GM18520 (cell line): ENCODE data around the gene EPB41L2.
"Not testable (repeated sequence)": the region's sequence is repeated elsewhere in the genome, so short reads cannot be mapped to it uniquely, and the experiment has no call there.

Experiments
- ATAC-seq: cut with Tn5 transposase; IDR thresholded peaks from one replicate; pipeline ENCODE4 v1.9.1; 2021; ENCODE audit not compliant: unreplicated experiment

Gene EPB41L2

DNA sequence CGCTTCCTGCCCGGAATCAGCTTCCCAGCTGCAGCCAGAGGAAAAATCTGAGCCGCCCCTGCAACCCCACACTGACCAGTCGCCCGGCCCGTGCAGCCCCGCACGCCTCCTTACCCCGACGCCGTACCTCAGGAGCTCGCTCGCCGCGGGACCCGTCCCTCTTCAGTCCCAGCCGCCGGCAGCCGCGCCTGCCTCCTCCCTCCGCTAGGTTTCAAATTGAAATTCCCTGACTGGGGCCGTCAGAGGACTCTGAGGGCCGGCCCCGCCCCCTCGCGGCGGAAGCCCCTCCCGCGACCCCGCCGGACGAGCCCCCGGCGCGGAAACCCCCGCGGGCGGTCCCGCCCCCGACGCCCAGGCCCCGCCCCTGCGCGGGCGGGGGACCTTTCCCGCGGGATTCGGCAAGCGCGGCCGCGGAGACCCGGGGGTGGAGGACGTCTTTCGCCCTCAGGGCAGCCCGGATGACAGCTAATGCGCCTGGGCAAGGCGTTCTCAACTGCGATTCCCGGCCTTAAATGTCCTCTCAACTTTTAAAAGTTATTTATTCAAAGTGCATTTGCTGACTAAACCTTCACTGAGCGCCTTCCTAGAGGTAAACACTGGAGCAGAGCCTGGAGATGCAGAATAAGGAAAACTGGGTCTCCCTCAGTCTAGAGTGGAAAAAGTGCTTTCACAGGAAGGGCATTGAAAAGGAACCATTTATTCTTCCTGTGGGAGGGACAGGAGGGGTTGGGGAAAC, at the start of gene EPB41L2:
Gene EPB41L2 (minus strand): TSS at position 218 of the 736 bp plus-strand sequence. CDS start 106,760 bp downstream, outside the sequence.
- ATAC-seq = peak; percentile 76

DNA sequence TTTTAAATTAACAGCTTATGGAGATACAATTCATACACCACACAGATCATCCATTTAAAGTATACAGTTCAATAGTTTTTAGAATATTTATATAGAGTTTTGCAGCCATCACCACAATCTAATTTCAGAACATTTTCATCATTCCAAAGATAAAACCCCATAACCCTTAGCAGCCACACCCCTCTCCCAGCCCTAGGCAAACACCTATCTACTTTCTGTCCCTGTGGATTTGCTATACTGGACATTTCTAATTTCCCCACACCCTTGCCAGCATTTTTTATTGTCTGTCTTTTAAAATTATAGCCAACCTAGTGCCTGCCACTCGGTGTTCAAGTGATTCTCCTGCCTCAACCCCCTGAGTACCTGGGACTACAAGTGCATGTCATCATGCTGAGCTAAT, 49.2 kb upstream of the EPB41L2 start:
- no peak for ATAC-seq

DNA sequence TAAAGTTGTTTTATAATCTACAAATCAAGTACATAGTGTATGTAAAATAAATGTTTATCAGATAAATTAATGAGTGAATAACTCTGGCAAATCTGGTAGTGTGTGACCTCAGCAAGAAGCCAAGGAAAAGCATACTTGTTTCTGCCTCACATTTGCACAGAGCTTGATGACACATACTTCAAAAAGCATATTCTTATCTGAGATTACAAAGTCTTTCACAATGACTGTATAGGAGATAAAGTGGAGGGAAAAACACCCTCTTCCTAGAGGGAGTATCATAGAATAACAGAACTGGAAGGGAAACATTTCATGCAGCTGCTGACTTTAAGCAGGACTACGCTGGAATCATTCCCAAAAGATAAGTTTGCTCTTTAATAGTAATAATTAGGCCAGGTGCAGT, 44.1 kb upstream of the EPB41L2 start:
- no peak for ATAC-seq

DNA sequence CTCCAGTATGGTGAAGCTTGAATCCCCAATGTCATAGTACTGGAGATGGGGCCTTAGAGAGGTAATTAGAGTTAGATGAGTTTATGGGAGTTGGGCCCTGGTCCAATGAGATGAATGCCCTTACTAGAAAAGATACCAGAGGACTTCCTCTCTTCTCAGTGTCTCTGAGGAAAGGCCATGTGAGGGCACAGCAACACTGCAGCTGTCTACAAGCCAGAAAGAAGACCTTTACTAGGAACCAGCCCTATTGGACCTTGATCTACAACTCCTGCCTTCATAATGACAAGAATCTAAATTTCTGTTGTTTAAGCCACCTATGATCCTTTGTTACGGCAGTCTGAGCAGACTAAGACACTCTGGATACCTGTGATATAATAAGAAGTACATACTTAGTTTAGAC, 40.9 kb upstream of the EPB41L2 start:
- ATAC-seq = no peak

DNA sequence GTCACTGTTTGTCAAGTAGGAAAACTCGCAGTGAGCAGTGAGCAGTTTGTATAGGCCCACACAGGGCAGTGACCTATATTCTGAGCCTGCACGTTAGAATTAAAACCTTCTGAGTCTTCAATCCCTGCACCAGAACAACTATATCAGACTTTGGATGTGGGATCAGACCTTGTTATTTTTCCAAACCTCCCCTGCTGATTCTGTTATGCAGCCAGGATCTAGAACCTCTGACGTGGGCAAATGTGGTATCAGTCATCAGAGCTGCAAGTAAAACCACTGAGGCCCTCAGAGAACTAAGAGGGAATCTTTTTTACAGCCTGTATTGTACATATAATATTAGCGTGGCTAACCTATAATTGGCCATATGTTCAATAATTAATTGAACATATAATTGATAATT, 40.3 kb upstream of the EPB41L2 start:
- no peak for ATAC-seq

DNA sequence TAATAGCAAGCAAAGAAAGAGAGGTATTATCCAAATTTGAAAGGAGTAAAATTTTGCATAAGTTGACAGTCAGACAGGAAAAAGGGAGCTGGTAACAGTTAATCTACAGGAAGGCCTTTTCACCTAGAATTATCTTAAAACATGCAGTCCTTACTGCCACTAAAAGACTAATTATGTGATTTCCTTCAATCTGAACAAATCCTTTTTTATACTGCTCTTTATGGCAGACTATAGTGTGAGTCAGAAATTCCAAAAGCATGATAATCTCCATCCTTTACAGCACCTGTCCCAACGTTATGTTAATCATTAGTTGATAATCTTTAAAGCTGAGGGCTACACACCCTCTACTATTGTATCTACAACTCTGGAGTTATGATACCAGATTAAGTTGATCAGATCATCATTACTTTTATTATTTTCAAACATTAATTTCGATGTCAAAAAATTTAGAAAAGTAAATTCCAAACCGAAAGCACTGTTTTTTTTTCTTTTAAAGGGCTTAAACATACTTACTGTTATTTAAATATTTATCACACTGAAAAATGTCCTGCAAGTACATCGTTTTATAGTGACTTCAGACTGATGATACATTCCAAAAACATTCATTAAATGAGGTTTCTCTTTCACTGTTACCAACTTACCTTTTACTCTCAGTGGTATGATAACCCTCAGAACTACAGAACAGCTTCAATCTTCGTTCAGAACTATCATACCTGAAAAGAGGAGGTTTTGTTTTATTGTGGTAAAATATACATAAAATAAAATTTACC, 39.1 kb upstream of the EPB41L2 start:
- no peak for ATAC-seq

DNA sequence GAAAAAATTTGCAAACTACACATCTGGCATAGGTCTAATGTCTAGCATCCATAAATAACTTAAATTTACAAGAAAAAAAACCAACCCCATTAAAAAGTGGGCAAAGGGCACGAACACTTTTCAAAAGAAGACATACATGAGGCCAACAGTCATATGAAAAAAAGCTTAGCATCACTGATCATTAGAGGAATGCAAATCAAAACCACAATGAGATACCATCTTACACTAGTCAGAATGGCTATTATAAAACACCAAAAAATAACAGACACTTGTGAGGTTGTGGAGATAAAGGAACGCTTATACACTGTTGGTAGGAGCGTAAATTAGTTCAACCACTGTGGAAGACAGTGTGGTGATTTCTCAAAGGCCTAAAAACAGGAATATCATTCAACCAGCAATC, 33.7 kb upstream of the EPB41L2 start:
- no peak for ATAC-seq

DNA sequence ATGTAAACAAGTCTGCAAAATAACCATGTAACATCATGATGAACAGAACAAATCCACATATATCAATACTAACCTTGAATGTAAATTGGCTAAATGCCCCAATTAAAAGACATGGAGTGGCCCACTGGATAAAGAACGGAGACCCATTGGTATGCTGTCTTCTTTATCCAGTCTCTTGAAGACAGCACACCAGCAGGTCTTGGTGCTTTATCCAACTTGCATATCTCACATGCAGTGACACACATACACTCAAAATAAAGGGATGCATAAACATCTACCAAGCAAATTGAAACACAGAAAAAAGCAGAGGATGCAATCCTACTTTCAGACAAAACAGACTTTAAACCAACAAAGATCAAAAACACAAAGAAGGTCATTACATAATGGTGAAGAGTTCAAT, 30.3 kb upstream of the EPB41L2 start:
- ATAC-seq = no peak

DNA sequence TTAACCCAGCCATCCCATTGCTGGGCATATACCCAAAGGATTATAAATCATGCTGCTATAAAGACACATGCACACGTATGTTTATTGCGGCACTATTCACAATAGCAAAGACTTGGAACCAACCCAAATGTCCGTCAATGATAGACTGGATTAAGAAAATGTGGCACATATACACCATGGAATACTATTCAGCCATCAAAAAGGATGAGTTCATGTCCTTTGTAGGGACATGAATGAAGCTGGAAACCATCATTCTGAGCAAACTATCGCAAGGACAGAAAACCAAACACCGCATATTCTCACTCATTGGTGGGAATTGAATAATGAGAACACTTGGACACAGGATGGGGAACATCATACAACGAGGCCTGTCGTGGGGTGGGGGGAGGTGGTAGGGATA, 28.9 kb upstream of the EPB41L2 start:
- not testable (repeated sequence) for ATAC-seq

DNA sequence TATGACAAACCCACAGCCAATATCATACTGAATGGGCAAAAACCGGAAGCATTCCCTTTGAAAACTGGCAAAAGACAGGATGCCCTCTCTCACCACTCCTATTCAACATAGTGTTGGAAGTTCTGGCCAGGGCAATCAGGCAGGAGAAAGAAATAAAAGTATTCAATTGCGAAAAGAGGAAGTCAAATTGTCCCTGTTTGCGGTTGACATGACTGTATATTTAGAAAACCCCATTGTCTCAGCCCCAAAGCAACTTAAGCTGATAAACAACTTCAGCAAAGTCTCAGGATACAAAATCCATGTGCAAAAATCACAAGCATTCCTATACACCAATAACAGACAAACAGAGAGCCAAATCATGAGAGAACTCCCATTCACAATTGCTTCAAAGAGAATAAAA, 27.3 kb upstream of the EPB41L2 start:
- ATAC-seq = not testable (repeated sequence)

DNA sequence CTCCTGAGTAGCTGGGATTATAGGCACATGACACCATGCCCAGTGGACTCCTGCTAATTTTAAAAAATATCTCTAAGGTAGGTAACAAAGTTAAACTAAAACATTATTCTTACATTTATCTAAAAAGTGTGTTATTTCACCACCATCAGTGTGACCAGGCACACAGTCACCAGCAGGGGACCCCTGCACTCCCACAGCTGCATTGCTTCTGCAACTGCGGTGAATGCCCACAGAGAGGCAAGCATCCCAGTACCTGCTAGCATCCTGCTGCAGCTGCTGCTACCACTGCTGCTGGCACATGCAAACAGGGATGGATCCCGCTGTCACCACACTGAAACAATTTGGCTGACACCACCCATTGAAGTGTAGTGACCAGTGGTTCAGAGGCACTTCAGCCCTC, 21.9 kb upstream of the EPB41L2 start:
- no peak for ATAC-seq

DNA sequence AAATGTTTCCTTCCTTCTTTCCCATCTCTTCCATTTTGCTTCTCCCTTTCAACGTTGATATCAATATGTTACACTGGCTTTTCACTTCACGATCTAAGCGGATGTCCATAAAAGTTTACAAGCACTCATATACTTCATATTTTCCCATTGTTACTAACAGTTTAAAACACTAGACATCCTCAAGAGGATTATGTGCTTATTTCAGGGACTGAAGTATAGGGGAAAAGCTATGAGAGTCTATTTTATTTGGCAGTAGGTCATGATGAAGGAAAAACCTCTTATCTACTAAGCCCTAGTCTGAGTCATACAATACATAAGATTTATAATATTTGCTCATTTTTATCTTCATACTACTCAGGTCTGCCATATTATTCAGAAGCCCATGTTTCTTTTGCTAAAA, 20.6 kb upstream of the EPB41L2 start:
- no peak for ATAC-seq

DNA sequence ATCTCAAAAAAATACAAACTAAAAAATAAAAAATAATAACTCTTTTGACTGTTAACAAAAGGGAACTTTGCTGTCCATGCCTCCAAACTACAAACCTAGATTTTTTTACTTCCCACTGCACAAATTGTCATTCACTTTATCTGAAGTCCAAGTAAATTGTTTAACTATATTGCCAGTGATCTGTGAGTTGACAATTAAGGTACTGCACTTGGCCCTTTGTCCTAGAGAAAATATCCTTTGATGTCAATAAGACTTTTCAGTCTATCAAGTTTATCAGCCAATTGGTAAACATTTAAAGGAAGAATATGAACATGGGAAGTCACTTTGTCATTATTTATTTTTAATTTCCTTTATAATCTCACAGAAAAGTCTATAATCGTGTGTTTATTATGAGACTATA, 19.3 kb upstream of the EPB41L2 start:
- no peak for ATAC-seq

DNA sequence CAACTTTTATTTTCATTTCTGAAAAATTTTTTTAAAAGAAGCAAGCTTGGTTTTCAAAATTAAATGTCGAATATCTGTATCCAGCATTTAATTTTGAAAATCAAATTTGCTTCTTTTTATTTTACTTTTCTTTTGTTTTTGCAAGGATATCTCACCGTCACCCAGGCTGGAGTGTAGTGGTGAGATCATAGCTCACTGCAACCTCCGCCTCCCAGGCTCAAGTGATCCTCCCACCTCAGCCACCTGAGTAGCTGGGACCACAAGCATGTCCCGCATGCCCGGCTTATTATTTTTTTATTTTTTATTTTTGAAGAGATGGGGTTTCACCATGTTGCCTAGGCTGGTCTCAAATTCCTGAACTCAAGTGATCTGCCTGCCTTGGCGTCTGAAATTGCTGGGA, 17.0 kb upstream of the EPB41L2 start:
- no peak for ATAC-seq

DNA sequence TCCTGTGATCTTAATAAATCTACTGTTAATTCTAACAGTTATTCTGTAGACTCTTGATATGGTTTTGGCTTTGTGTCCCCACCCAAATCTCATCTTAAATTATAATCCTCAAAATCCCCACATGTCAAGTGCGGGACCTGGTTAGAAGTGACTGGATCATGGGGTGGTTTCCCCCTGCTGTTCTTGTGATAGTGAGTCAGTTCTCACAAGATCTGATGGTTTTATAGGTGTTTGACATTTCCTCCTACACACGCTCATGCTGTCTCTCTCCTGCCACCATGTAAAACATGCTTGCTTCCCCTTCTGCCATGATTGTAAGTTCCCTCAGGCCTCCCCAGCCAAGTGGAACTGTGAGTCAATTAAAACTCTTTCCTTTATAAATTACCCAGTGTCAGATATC, 10.5 kb upstream of the EPB41L2 start:
- ATAC-seq = no peak

DNA sequence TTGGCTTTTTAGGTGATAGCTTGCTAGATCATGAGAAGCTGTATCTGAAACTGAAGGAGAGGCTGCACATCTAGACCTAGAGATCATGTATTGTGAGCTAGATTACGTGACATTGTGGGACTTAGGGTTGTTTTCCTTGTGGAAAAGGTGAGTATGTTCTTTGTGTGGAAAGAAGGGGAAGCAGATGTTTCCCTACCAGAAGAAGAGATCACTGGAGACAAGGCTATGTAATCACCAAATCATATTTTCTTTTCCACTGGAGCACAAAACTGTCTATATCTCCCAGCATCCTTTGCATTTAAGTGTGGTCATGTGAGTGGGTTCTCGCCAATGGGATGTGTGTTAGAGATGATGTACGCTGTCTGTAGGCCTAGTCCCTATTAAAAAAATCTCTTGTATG, 7.0 kb upstream of the EPB41L2 start:
- no peak for ATAC-seq

DNA sequence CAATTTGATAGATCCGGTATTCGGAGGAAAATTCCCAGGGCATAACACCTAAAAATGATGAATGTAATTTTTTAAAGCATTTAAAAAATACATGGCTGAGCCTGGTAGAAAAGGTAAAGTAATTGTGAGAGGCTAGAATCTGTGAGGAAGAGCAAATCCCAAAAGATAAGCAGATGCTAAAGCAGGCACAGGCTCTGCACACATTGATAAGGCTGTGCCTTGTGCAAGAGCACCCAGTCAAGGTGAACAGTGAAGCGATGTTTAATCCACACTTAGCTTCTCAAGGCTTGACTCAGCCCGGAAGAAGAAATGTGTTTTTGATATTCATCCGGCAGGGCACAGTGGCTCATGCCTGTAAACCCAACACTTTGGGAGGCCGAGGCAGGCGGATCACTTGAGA, 5.1 kb upstream of the EPB41L2 start:
- ATAC-seq = no peak

DNA sequence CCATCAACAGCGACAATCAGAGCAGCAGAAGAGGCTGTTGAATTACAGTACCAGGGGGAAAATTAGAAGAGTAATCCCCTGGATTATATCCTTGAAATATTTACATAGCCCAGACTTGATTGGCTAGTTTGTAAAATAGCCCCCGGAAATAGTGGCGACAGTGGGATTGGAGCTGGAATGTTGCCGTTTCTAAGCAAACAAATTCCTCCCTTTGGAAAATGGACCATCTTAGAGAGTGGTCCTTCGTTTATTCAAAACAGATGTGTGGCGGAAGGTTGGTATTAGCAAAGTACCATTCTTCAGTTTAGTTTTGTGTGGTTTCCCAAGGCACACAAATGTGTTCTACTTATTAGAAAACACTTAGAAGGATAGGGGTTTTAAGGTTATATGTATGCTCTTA, 4.5 kb upstream of the EPB41L2 start:
- no peak for ATAC-seq

DNA sequence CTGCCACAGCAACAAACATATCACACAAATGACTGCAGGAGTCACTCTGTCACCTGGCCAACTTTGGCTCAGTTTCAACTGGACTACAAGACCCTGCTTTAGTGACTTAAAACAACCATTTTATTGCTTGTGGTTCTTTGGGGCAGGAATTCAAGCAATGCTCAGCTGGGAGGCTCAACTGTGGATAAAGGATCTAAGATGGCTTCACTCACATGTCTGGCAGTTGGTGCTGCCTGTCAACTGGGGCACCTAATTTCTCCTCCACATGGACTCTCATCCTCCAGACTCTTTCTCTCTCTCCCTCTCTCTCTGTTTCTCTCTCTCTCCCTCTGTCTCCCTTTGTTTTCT, 2.8 kb upstream of the EPB41L2 start:
- no peak for ATAC-seq

DNA sequence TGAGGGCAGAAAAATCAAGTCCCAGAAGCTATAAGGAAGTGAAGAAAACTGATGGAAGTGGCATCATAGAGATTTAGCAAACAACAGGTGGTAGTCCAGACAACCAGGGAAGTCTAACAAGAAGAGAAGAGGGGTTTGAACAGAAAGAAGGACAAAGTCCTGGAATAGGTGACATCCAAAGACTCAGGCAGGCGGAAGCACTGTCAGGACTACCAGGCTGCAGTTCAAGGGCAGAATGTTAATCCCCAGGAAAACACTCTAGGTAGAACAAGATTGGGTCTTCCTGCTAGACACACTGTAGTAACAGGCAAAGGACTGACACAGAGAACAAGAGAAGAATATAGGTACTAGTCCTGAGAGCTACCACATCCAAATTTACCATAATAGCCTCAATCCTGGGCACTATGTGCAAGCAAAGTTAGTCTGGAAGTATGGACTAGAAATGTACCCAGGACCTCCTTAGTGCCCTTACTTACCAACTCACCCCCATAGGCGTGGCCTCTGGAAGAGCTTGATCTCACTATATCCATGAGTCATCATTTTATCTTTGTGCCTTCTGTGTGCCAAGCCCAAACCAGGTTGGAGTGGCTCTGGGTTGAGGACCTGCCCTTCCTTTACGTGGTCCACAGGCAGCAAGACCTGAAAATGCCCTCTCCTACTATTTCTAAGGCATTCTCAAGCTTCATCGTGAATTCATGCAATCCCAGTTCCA, 2.2 kb upstream of the EPB41L2 start:
- ATAC-seq = no peak

DNA sequence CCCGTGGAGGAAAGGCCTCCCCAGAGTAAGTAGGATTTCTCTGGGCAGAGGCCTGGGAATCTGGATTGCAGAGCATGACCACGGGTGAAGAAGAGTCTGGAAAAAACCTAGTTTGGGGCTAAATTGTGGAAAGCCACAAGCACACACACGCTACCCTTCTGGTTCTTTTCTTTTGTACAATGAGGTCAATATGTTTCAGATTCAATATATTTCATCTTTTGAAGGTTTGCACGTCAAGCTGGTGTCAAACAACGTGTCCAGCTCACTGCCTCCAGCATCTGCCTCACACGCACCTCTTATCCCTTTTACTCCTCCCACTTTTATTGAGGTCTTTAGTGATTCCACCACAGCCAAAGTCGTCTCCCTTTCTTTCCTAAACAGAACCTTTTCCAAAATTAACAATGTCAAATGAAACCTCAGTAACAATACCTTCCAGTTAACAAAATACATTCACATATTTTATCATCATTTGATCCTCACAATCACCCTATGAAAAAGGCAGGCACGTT, 773 bp upstream of the EPB41L2 start:
- ATAC-seq = peak; percentile 14
